H1 (cell line): ENCODE data around the gene CDH11. TPM values are rescaled to one million over a fixed set of nuclear protein-coding genes. Genes with fewer than 3 reads are reported as not detected.

ENCODE experiments used
- CTCF ChIA-PET: fragments of 300-600 bp; sonication (Branson Sonifier 250); formaldehyde crosslinking; loops from one replicate; lab custom pipeline; 2021; ENCODE audit not compliant: partially characterized antibody; lab: Charles Lee
- POLR2A ChIA-PET: fragments of 300-600 bp; sonication (Branson Sonifier 250); formaldehyde crosslinking; loops from one replicate; lab custom pipeline; 2021; ENCODE audit warnings: inconsistent platforms; ENCODE audit not compliant: partially characterized antibody; lab: Charles Lee
- DNase-seq, 2 experiments: peaks; one replicate each; pipeline versions ENCODE4 v3.0.0 to v3.0.0-alpha.2; 2010 to 2022; ENCODE audit warnings: low spot score in 2 of 2, low read depth in 1 of 2, mixed read lengths in 1 of 2
- FAIRE-seq: peaks from 2 replicates; lab custom pipeline; 2011; peaks lifted over from hg19 to GRCh38; lab: Jason Lieb, UNC
- H2AFZ ChIP-seq: 2 replicates; pipeline ENCODE4 v1.8.1; 2012; ENCODE audit warnings: low read length, inconsistent platforms
- H2AK5ac ChIP-seq: 2 replicates; pipeline ENCODE4 v1.6.1; 2013; ENCODE audit warnings: low read depth, low read length
- H2BK120ac ChIP-seq: replicated peaks from 2 replicates; pipeline ENCODE3; 2013; ENCODE audit warnings: low read depth, low read length, inconsistent platforms
- H2BK12ac ChIP-seq: 2 replicates; pipeline ENCODE4 v1.6.1; 2013; ENCODE audit warnings: low read depth, low read length
- H2BK15ac ChIP-seq: 2 replicates; pipeline ENCODE4 v1.6.1; 2013; ENCODE audit warnings: low read length
- H2BK20ac ChIP-seq: 2 replicates; pipeline ENCODE4 v1.6.1; 2013; ENCODE audit warnings: low read length
- H2BK5ac ChIP-seq: 2 replicates; pipeline ENCODE4 v1.6.1; 2013; ENCODE audit warnings: low read depth, low read length
- H3K14ac ChIP-seq: 2 replicates; pipeline ENCODE4 v1.6.1; 2013; ENCODE audit warnings: inconsistent platforms; ENCODE audit not compliant: insufficient read length
- H3K18ac ChIP-seq: 2 replicates; pipeline ENCODE4 v1.6.1; 2013; ENCODE audit warnings: low read length; ENCODE audit errors: extremely low read depth
- H3K23ac ChIP-seq: 2 replicates; pipeline ENCODE4 v1.6.1; 2013; ENCODE audit warnings: inconsistent platforms; ENCODE audit not compliant: insufficient read length
- H3K23me2 ChIP-seq: 2 replicates; pipeline ENCODE4 v1.6.1; 2013; ENCODE audit warnings: low read depth, low read length
- H3K27ac ChIP-seq: 2 replicates; pipeline ENCODE4 v1.6.1; 2011; ENCODE audit warnings: low read depth, low read length, inconsistent platforms
- H3K27me3 ChIP-seq, 4 experiments: replicated peaks in 1 of 4; 1 replicate in 1 of 4; 2 replicates in 3 of 4; pipeline versions ENCODE4 v1.6.1 to v1.8.1; 2011 to 2013; ENCODE audit warnings: low read length in 3 of 4, mild to moderate bottlenecking in 3 of 4, inconsistent platforms in 2 of 4, mixed read lengths in 2 of 4, moderate library complexity in 1 of 4; ENCODE audit not compliant: control insufficient read depth in 3 of 4, insufficient read depth in 3 of 4; ENCODE audit errors: extremely low read depth in 1 of 4
- H3K36me3 ChIP-seq, 4 experiments: 2 replicates each; pipeline versions ENCODE4 v1.6.1 to v1.8.1; 2011 to 2013; ENCODE audit warnings: mild to moderate bottlenecking in 4 of 4, low read length in 3 of 4, moderate library complexity in 2 of 4, control low read depth in 1 of 4, inconsistent platforms in 1 of 4; ENCODE audit not compliant: insufficient read depth in 4 of 4, control insufficient read depth in 2 of 4
- H3K4ac ChIP-seq: replicated peaks from 2 replicates; pipeline ENCODE3; 2013; ENCODE audit warnings: low read length, low read depth, mixed read lengths, inconsistent platforms; ENCODE audit not compliant: insufficient read length
- H3K4me1 ChIP-seq, 4 experiments: replicated peaks in 1 of 4; 1 replicate in 1 of 4; 2 replicates in 3 of 4; pipeline versions ENCODE4 v1.6.1 to v1.8.1; 2011 to 2013; ENCODE audit warnings: low read length in 3 of 4, inconsistent platforms in 2 of 4, mixed read lengths in 1 of 4; ENCODE audit not compliant: insufficient read depth in 4 of 4, control insufficient read depth in 3 of 4
- H3K4me2 ChIP-seq, 2 experiments: 2 replicates each; pipeline versions ENCODE4 v1.6.1 to v1.8.1; 2011 to 2013; ENCODE audit warnings: low read depth in 2 of 2, low read length in 2 of 2, control low read depth in 1 of 2, inconsistent platforms in 1 of 2, mild to moderate bottlenecking in 1 of 2; ENCODE audit not compliant: insufficient read depth in 1 of 2
- H3K4me3 ChIP-seq, 4 experiments: fragments of 200-600, 300-600 bp in 1 of 4; sonication (generic), shearing (Covaris generic), sonication (Bioruptor Twin) in 1 of 4; 2 replicates each; pipeline versions ENCODE4 v1.5.1 to v1.8.1; 2011 to 2016; ENCODE audit warnings: low read length in 4 of 4, low read depth in 3 of 4, control low read depth in 2 of 4, inconsistent platforms in 2 of 4, mild to moderate bottlenecking in 2 of 4, mixed read lengths in 1 of 4, moderate library complexity in 1 of 4; ENCODE audit not compliant: insufficient read depth in 2 of 4; ENCODE audit errors: extremely low read depth in 1 of 4
- H3K56ac ChIP-seq: replicated peaks from 2 replicates; pipeline ENCODE3; 2013; ENCODE audit warnings: low read depth, mild to moderate bottlenecking, mixed read lengths, low read length, inconsistent platforms; ENCODE audit not compliant: insufficient read length
- H3K79me1 ChIP-seq: 2 replicates; pipeline ENCODE4 v1.6.1; 2013; ENCODE audit warnings: low read depth, low read length, control low read depth
- H3K79me2 ChIP-seq, 2 experiments: 2 replicates each; pipeline versions ENCODE4 v1.6.1 to v1.8.1; 2012 to 2013; ENCODE audit warnings: low read length in 2 of 2, mild to moderate bottlenecking in 2 of 2, inconsistent platforms in 1 of 2; ENCODE audit not compliant: insufficient read depth in 2 of 2, control insufficient read depth in 1 of 2
- H3K9ac ChIP-seq, 4 experiments: replicated peaks in 1 of 4; 1 replicate in 1 of 4; 2 replicates in 3 of 4; pipeline versions ENCODE4 v1.6.1 to v1.8.1; 2011 to 2013; ENCODE audit warnings: low read depth in 3 of 4, low read length in 3 of 4, control low read depth in 2 of 4, mild to moderate bottlenecking in 2 of 4, moderate library complexity in 2 of 4, inconsistent platforms in 1 of 4; ENCODE audit errors: extremely low read depth in 1 of 4
- H3K9me3 ChIP-seq, 2 experiments: 2 replicates each; pipeline versions ENCODE4 v1.6.1 to v1.8.1; 2012 to 2013; ENCODE audit warnings: mild to moderate bottlenecking in 2 of 2, moderate library complexity in 2 of 2, control low read depth in 1 of 2, inconsistent platforms in 1 of 2, low read depth in 1 of 2, low read length in 1 of 2, mixed read lengths in 1 of 2; ENCODE audit not compliant: insufficient read depth in 2 of 2
- H4K20me1 ChIP-seq, 2 experiments: replicated peaks in 1 of 2; 2 replicates each; pipeline versions ENCODE3 to v1.8.1; 2011 to 2013; ENCODE audit warnings: inconsistent platforms in 2 of 2, low read length in 2 of 2, mild to moderate bottlenecking in 1 of 2; ENCODE audit not compliant: insufficient read depth in 2 of 2, control insufficient read depth in 1 of 2
- H4K5ac ChIP-seq: 2 replicates; pipeline ENCODE4 v1.6.1; 2013; ENCODE audit warnings: low read length, low read depth, mixed read lengths, inconsistent platforms; ENCODE audit not compliant: insufficient read length
- H4K8ac ChIP-seq: 2 replicates; pipeline ENCODE4 v1.8.0; 2013; ENCODE audit warnings: mild to moderate bottlenecking, moderate library complexity, low read length, inconsistent platforms; ENCODE audit not compliant: insufficient read depth; ENCODE audit errors: extremely low read depth
- H4K91ac ChIP-seq: replicated peaks from 2 replicates; pipeline ENCODE3; 2013; ENCODE audit warnings: low read length, mixed read lengths, inconsistent platforms; ENCODE audit not compliant: insufficient read length
- CEBPB ChIP-seq: IDR thresholded peaks from 2 replicates; pipeline ENCODE4 v1.6.1; 2012; ENCODE audit warnings: low read depth, low read length
- CTCF ChIP-seq, 3 experiments: IDR thresholded peaks; 1 replicate in 2 of 3; 2 replicates in 1 of 3; pipeline versions ENCODE4 v1.5.1 to v1.6.1; 2011; ENCODE audit warnings: low read length in 3 of 3, mild to moderate bottlenecking in 3 of 3, inconsistent platforms in 2 of 3, low read depth in 1 of 3, moderate library complexity in 1 of 3; ENCODE audit not compliant: insufficient read depth in 1 of 3; ENCODE audit errors: control extremely low read depth in 1 of 3
- EZH2 ChIP-seq: fragments of 200-600 bp; sonication (generic); IDR thresholded peaks from 2 replicates; pipeline ENCODE4 v1.7.1; 2012; ENCODE audit warnings: low read depth, mild to moderate bottlenecking, moderate library complexity, low read length, inconsistent platforms; ENCODE audit not compliant: severe bottlenecking
- GABPA ChIP-seq: IDR thresholded peaks from 2 replicates; pipeline ENCODE4 v1.6.1; 2011; ENCODE audit warnings: mild to moderate bottlenecking, low read length, moderate library complexity, borderline replicate concordance; ENCODE audit not compliant: insufficient read depth
- HDAC2 ChIP-seq, 2 experiments: fragments of 300-600 bp in 1 of 2; sonication (generic) in 1 of 2; IDR thresholded peaks; 2 replicates each; pipeline ENCODE4 v1.6.1; 2011 to 2012; ENCODE audit warnings: low read depth in 2 of 2, low read length in 2 of 2, mild to moderate bottlenecking in 2 of 2, moderate library complexity in 2 of 2, borderline replicate concordance in 1 of 2, inconsistent platforms in 1 of 2
- PHF8 ChIP-seq: fragments of 200-600 bp; sonication (generic); conservative IDR thresholded peaks from 2 replicates; pipeline ENCODE4 v1.7.1; 2012; ENCODE audit warnings: low read depth, mild to moderate bottlenecking, inconsistent platforms, low read length, moderate library complexity
- RFX5 ChIP-seq: IDR thresholded peaks from 2 replicates; pipeline ENCODE4 v1.6.1; 2011; ENCODE audit warnings: low read depth, low read length, improper control_type of control experiment, borderline replicate concordance
- SIN3A ChIP-seq, 2 experiments: IDR thresholded peaks in 1 of 2; conservative IDR thresholded peaks in 1 of 2; 2 replicates each; pipeline ENCODE4 v1.6.1; 2011 to 2012; ENCODE audit warnings: low read length in 2 of 2, improper control_type of control experiment in 1 of 2, low read depth in 1 of 2, mild to moderate bottlenecking in 1 of 2
- SIX5 ChIP-seq: IDR thresholded peaks from 2 replicates; pipeline ENCODE4 v1.6.1; 2011; ENCODE audit warnings: mild to moderate bottlenecking, low read depth, low read length
- TEAD4 ChIP-seq: IDR thresholded peaks from 2 replicates; pipeline ENCODE4 v1.6.1; 2012; ENCODE audit warnings: low read depth, low read length, inconsistent platforms, mixed read lengths
- polyA plus RNA-seq, 7 experiments: library from polyadenylated mRNA; depleted of rRNA in 3 of 7; stranded (reverse) in 5 of 7; unstranded in 2 of 7; fragments of >200 nt in 5 of 7; fragments of 200-250 nt in 2 of 7; gene quantifications; 1 replicate in 5 of 7; 2 replicates in 1 of 7; 4 replicates in 1 of 7; pipeline versions ENCODE4 v1.2.1 to v1.2.3, GENCODE V29; 2011 to 2013; ENCODE audit warnings: missing spikeins in 2 of 7, mixed read lengths in 2 of 7
- total RNA-seq: library from RNA; stranded (reverse); fragmentation: NEBNext Ultra II Directional; extraction: Animal tissue kit (Norgen Biotek cat#: 25700); gene quantifications from 2 replicates; pipeline ENCODE4 v1.2.1, GENCODE V29; 2021
- TF ChIP-seq, protein P1 (sequence below): IDR thresholded peaks from 2 replicates; pipeline ENCODE4 v1.6.1; 2011; ENCODE audit warnings: low read length, improper control_type of control experiment

CDH11 gene
- total and polyA plus RNA-seq, 2 of the 8 experiments (the other 6 are each of a cell fraction or from before 2014, with no cell fraction given), result 3.3 to 8.4 TPM

DNA sequence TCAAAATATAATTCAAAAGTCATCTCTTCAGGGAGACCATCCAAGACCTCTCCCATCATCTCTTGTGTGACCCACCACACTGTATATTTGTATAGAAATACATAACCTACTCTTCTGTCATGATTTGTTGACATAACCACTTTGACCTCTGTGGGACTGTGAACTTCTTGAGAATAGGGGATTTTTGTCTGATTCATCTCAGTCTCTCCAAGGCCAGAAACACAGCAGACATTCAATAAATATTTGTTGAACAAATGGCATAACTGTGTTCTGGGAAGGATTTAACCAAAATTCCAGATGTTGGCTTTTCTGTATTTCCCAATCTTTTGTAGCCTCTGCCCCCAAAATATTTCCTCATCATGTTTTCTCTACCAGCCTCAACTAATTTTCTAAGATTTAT lies 169.7 kb downstream of the CDH11 start:
- Histone ChIP-seq H3K18ac (no peak overlapping the region), H3K9me3 (no peaks in the 10 kb centered on the region; a peak in 1 of 4 replicates), H4K5ac (no peak overlapping the region), H2BK5ac (no peak overlapping the region), H4K8ac (no peak overlapping the region), H2AK5ac (no peak overlapping the region), H3K79me1 (no peaks in the 10 kb centered on the region), H3K79me2 (no peaks in the 10 kb centered on the region), H3K23ac (no peak overlapping the region), H3K56ac (no peak overlapping the region), H2AFZ (no peak overlapping the region), H3K27ac (no peak overlapping the region), H3K4me3 (no peak overlapping the region), H3K27me3 (no peaks in the 10 kb centered on the region), H3K23me2 (no peaks in the 10 kb centered on the region), H2BK15ac (no peak overlapping the region), H2BK20ac (no peak overlapping the region), H3K4me2 (no peak overlapping the region), H2BK120ac (no peak overlapping the region), H3K4me1 (peaks cover 0 to 2% (median 0%) of the 10 kb centered on the region in 4 experiments; a peak in 1 of 7 replicates), H4K91ac (no peak overlapping the region), H4K20me1 (no peaks in the 10 kb centered on the region), H2BK12ac (no peak overlapping the region), H3K14ac (no peak overlapping the region), H3K9ac (no peak overlapping the region), H3K4ac (no peak overlapping the region), H3K36me3 (no peaks in the 10 kb centered on the region)
- no peak for FAIRE-seq
- ChIA-PET CTCF (no interaction called here), POLR2A (no interaction called here)
- no peak for DNase-seq
- TF ChIP-seq RFX5, result no peak
- no peak for TF ChIP-seq GABPA
- TF ChIP-seq EZH2, result no peak
- no peak for TF ChIP-seq SIX5
- TF ChIP-seq PHF8, result no peak
- no peak for TF ChIP-seq TEAD4
- TF ChIP-seq HDAC2 (IDR thresholded peaks at IDR 0.05; ENCODE audit: borderline replicate concordance in 1 of 2, low read depth in 2 of 2, low read length in 2 of 2), result no peak
- no peak for TF ChIP-seq SIN3A (conservative IDR thresholded peaks at IDR 0.05 in 1 of 2, IDR thresholded peaks at IDR 0.05 in 1 of 2; ENCODE audit: low read depth in 1 of 2, low read length in 2 of 2)
- no peak for TF ChIP-seq CTCF (IDR thresholded peaks at IDR 0.05; ENCODE audit: control extremely low read depth in 1 of 3, insufficient read depth in 1 of 3, low read depth in 1 of 3, low read length in 3 of 3)
- TF ChIP-seq, protein P1, sequence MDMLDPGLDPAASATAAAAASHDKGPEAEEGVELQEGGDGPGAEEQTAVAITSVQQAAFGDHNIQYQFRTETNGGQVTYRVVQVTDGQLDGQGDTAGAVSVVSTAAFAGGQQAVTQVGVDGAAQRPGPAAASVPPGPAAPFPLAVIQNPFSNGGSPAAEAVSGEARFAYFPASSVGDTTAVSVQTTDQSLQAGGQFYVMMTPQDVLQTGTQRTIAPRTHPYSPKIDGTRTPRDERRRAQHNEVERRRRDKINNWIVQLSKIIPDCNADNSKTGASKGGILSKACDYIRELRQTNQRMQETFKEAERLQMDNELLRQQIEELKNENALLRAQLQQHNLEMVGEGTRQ, result no peak
- TF ChIP-seq CEBPB, result no peak
